ENCODE results near the gene TBC1D25. TPM values are rescaled to one million over a fixed set of nuclear protein-coding genes. Genes with fewer than 3 reads are reported as not detected.

TBC1D25 gene
- total RNA-seq, 1 donor from 2014 or later, result 13.9 TPM

DNA sequence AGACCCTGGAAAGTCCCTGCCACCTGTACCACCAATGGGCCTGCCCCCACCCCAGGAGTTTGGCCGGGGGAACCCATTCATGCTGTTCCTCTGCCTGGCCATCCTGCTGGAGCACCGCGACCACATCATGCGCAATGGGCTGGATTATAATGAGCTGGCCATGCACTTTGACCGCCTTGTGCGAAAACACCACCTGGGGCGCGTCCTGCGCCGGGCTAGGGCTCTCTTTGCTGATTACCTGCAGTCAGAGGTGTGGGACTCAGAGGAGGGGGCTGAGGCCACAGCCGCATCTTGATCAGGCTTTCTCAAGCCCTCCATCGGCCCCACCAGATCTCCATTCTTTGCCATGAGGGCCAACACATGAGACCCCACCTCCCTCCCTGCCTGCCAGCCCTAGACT is 21.2 kb downstream of the TBC1D25 start:
- DNase-seq (ENCODE audit: low spot score in 2 of 2, unreplicated experiment in 2 of 2), result no peak
- Mint-ChIP-seq H3K27me3 (ENCODE audit: low read depth) (no peaks in the 10 kb centered on the region), H3K4me3 (no peak overlapping the region), H3K27ac (no peak overlapping the region), H3K36me3 (peaks cover 17% of the 10 kb centered on the region), H3K4me1 (peaks cover under 1% of the 10 kb centered on the region), H3K9me3 (peaks cover under 1% of the 10 kb centered on the region)
- no peak for TF ChIP-seq CTCF (IDR thresholded peaks at IDR 0.05; ENCODE audit: unreplicated experiment)

DNA sequence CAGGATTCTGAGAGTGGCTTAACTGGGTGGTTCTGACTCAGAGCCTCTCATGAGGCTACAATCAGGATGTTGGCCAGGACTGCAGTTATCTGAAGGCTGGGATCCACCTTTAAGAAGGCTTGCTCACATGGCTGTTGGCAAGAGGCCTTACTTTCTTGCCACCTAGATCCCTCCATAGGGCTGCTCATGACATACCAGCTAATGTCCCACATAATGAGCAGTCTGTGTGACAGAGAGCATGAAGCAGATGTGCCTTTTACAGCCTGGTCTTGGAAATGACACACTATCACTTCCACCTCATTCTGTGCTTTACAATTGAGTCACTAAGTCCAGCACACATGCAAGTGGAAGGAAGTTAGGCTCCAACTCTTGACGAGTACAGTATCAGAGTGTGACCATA is 30.4 kb downstream of the TBC1D25 start:
- Mint-ChIP-seq H3K4me3 (no peak overlapping the region), H3K27me3 (ENCODE audit: low read depth) (no peaks in the 10 kb centered on the region), H3K9me3 (no peaks in the 10 kb centered on the region), H3K36me3 (peaks cover 3% of the 10 kb centered on the region), H3K4me1 (peaks cover 5% of the 10 kb centered on the region), H3K27ac (no peak overlapping the region)
- no peak for TF ChIP-seq CTCF (IDR thresholded peaks at IDR 0.05; ENCODE audit: unreplicated experiment)
- DNase-seq (ENCODE audit: low spot score in 2 of 2, unreplicated experiment in 2 of 2), result no peak

- Mint-ChIP-seq H3K9me3 (no peaks in the 10 kb centered on the region), H3K4me3 (peak overlapping the region; percentile 97), H3K27me3 (ENCODE audit: low read depth) (no peaks in the 10 kb centered on the region), H3K4me1 (peaks cover 13% of the 10 kb centered on the region), H3K27ac (peak overlapping the region; percentile 99), H3K36me3 (peaks cover 14% of the 10 kb centered on the region)
- no peak for DNase-seq (ENCODE audit: low spot score in 2 of 2, unreplicated experiment in 2 of 2)
- no peak for TF ChIP-seq CTCF (IDR thresholded peaks at IDR 0.05; ENCODE audit: unreplicated experiment)
These were observed 34.3 kb downstream of the TBC1D25 start for GRCh38 chrX:48573690-48574269.

GRCh38 chrX:48574270-48575266 is 35.1 kb downstream of the TBC1D25 start, which contains the start of gene RBM3:
TSS of gene RBM3 (plus strand) at chrX:48574484. CDS start at chrX:48575181, 697 bp downstream.
- peak; percentile 65 to 82 for DNase-seq (ENCODE audit: low spot score in 2 of 2, unreplicated experiment in 2 of 2)
- Mint-ChIP-seq H3K36me3 (peaks cover 14% of the 10 kb centered on the region), H3K27me3 (ENCODE audit: low read depth) (no peaks in the 10 kb centered on the region), H3K4me1 (peaks cover 13% of the 10 kb centered on the region), H3K4me3 (peak within 1 kb of the TSS; percentile 97), H3K9me3 (no peaks in the 10 kb centered on the region), H3K27ac (peak within 1 kb of the TSS; percentile 99)
- no peak for TF ChIP-seq CTCF (IDR thresholded peaks at IDR 0.05; ENCODE audit: unreplicated experiment)

- peaks cover 13% of the 10 kb centered on the region for H3K4me1 Mint-ChIP-seq
- no peak for DNase-seq (ENCODE audit: low spot score in 2 of 2, unreplicated experiment in 2 of 2)
- H3K27ac Mint-ChIP-seq, result peak overlapping the region; percentile 85
- no peak for TF ChIP-seq CTCF (IDR thresholded peaks at IDR 0.05; ENCODE audit: unreplicated experiment)
- H3K27me3 Mint-ChIP-seq (ENCODE audit: low read depth), result no peaks in the 10 kb centered on the region
- H3K4me3 Mint-ChIP-seq, result peak overlapping the region; percentile 97
- H3K9me3 Mint-ChIP-seq, result peaks cover 4% of the 10 kb centered on the region
- H3K36me3 Mint-ChIP-seq, result peaks cover 17% of the 10 kb centered on the region
These were observed 36.1 kb downstream of the TBC1D25 start for GRCh38 chrX:48575642-48576041.
